Measurements from ENCODE around the gene ZFAND2A. TPM values are rescaled to one million over a fixed set of nuclear protein-coding genes. Genes with fewer than 3 reads are reported as not detected.

ZFAND2A gene
- total and polyA plus RNA-seq, 2 of the 8 experiments (the other 6 are each of a cell fraction or from before 2014, with no cell fraction given) = 16.6 to 20.3 TPM

- no peaks in the 10 kb centered on the region for H3K4me1 ChIP-seq (replicated peaks in 1 of 4; ENCODE audit: control insufficient read depth in 3 of 4, insufficient read depth in 4 of 4, low read length in 3 of 4)
- no peak overlapping the region for H3K4ac ChIP-seq (replicated peaks; ENCODE audit: insufficient read length, low read depth, low read length)
- no peak overlapping the region for H3K56ac ChIP-seq (replicated peaks; ENCODE audit: insufficient read length, low read depth, low read length)
- FAIRE-seq (no peak), DNase-seq (ENCODE audit: low read depth in 1 of 2, low spot score in 2 of 2) (no peak)
- WGBS, 2 experiments (ENCODE audit: extremely low coverage in 1 of 2, insufficient coverage in 1 of 2, insufficient read length in 1 of 2, insufficient replicate concordance in 2 of 2, low coverage in 1 of 2, low lambda C conversion rate in 2 of 2, missing lambda C conversion rate in 1 of 2) = 84% methylated on average over 9 of the region's 9 CpGs; no CpG with 5 or more reads in 1 of the 2 experiments
- H3K79me1 ChIP-seq (ENCODE audit: low read depth, low read length) = no peaks in the 10 kb centered on the region
- POLR2A ChIA-PET (ENCODE audit: partially characterized antibody) = interaction anchor here (1.6 to 2.0 kb wide), 2 partner anchors 10 to 13 kb away, joined by 4 to 6 read pairs; partner anchors contain the start of gene ZFAND2A
- H4K20me1 ChIP-seq (replicated peaks in 1 of 2; ENCODE audit: control insufficient read depth in 1 of 2, insufficient read depth in 2 of 2, low read length in 2 of 2) = peaks cover 0 to 11% of the 10 kb centered on the region in 2 experiments
- no peak overlapping the region for H2AK5ac ChIP-seq (ENCODE audit: low read depth, low read length)
- CTCF ChIA-PET (ENCODE audit: partially characterized antibody) = interaction anchor here (0.6 to 0.7 kb wide), 5 partner anchors 10 to 157 kb away, joined by 3 to 5 read pairs (median 3); no protein-coding TSS in a partner anchor
- H3K23me2 ChIP-seq (ENCODE audit: low read depth, low read length) = no peaks in the 10 kb centered on the region
- H3K4me2 ChIP-seq (ENCODE audit: insufficient read depth in 1 of 2, low read depth in 2 of 2, low read length in 2 of 2) = no peak overlapping the region
- no peak overlapping the region for H3K18ac ChIP-seq (ENCODE audit: extremely low read depth, low read length)
- H3K14ac ChIP-seq (ENCODE audit: insufficient read length) = no peak overlapping the region
- H2BK5ac ChIP-seq (ENCODE audit: low read depth, low read length) = no peak overlapping the region
- no peak overlapping the region for H3K23ac ChIP-seq (ENCODE audit: insufficient read length)
- no peak overlapping the region for H3K27ac ChIP-seq (ENCODE audit: low read depth, low read length)
- H4K5ac ChIP-seq (ENCODE audit: insufficient read length, low read depth, low read length) = no peak overlapping the region
- no peak overlapping the region for H4K8ac ChIP-seq (ENCODE audit: extremely low read depth, insufficient read depth, low read length)
- H3K9ac ChIP-seq (replicated peaks in 1 of 4; ENCODE audit: extremely low read depth in 1 of 4, low read depth in 3 of 4, low read length in 3 of 4) = no peak overlapping the region
- no peaks in the 10 kb centered on the region for H3K27me3 ChIP-seq (replicated peaks in 1 of 4; ENCODE audit: control insufficient read depth in 3 of 4, extremely low read depth in 1 of 4, insufficient read depth in 3 of 4, low read length in 3 of 4)
- H3K79me2 ChIP-seq (ENCODE audit: control insufficient read depth in 1 of 2, insufficient read depth in 2 of 2, low read length in 2 of 2) = no peaks in the 10 kb centered on the region
- H4K91ac ChIP-seq (replicated peaks; ENCODE audit: insufficient read length, low read length) = no peak overlapping the region
- H2BK15ac ChIP-seq (ENCODE audit: low read length) = no peak overlapping the region
- H3K36me3 ChIP-seq (ENCODE audit: control insufficient read depth in 2 of 4, insufficient read depth in 4 of 4, low read length in 3 of 4) = peaks cover 5 to 15% (median 8%) of the 10 kb centered on the region in 4 experiments; a peak in 6 of 8 replicates
- H2BK120ac ChIP-seq (replicated peaks; ENCODE audit: low read depth, low read length) = no peak overlapping the region
- no peak overlapping the region for H2AFZ ChIP-seq (ENCODE audit: low read length)
- no peak overlapping the region for H3K4me3 ChIP-seq (ENCODE audit: extremely low read depth in 1 of 4, insufficient read depth in 2 of 4, low read depth in 3 of 4, low read length in 4 of 4)
- H3K9me3 ChIP-seq (ENCODE audit: insufficient read depth in 2 of 2, low read depth in 1 of 2, low read length in 1 of 2) = no peaks in the 10 kb centered on the region
- H2BK12ac ChIP-seq (ENCODE audit: low read depth, low read length) = no peak overlapping the region
- H2BK20ac ChIP-seq (ENCODE audit: low read length) = no peak overlapping the region
- TF ChIP-seq RXRA (IDR thresholded peaks at IDR 0.05; ENCODE audit: insufficient read depth, low read depth, low read length) = no peak
- no peak for TF ChIP-seq CHD2 (IDR thresholded peaks at IDR 0.05; ENCODE audit: low read length)
- TF ChIP-seq SAP30 (IDR thresholded peaks at IDR 0.05; ENCODE audit: insufficient read depth, insufficient replicate concordance, low read length) = no peak
- no peak for TF ChIP-seq ASH2L (IDR thresholded peaks at IDR 0.05; ENCODE audit: low read length)
- TF ChIP-seq EP300 (IDR thresholded peaks at IDR 0.05; ENCODE audit: borderline replicate concordance in 1 of 2, low read depth in 2 of 2, low read length in 2 of 2) = no peak
- TF ChIP-seq SUZ12 (IDR thresholded peaks at IDR 0.05; ENCODE audit: low read length) = no peak
- TF ChIP-seq TAF1 (IDR thresholded peaks at IDR 0.05; ENCODE audit: low read depth, low read length) = no peak
- TF ChIP-seq SIX5 (IDR thresholded peaks at IDR 0.05; ENCODE audit: low read depth, low read length) = no peak
- TF ChIP-seq RFX5 (IDR thresholded peaks at IDR 0.05; ENCODE audit: borderline replicate concordance, low read depth, low read length) = no peak
- no peak for TF ChIP-seq CTCF (IDR thresholded peaks at IDR 0.05; ENCODE audit: control extremely low read depth in 1 of 3, insufficient read depth in 1 of 3, low read depth in 1 of 3, low read length in 3 of 3)
These were observed 9.5 kb downstream of the ZFAND2A start for GRCh38 chr7:1150400-1151002.
